Posterior vena cava (tissue), 2 donors: Measurements from ENCODE around the gene NOS3. TPM values are rescaled to one million over a fixed set of nuclear protein-coding genes. Genes with fewer than 3 reads are reported as not detected.

Experiments
- DNase-seq: peaks from one replicate; pipeline ENCODE4 v3.0.0-alpha.2; 2020; ENCODE audit warnings: low spot score
- intact Hi-C, 2 donors: fragments of 100-400 bp; cut with DNase I; formaldehyde crosslinking; loops; one replicate each; pipeline versions ENCODE4 v1.14.1 to v1.14.2; 2022 to 2023
- total RNA-seq, 2 donors: library from RNA; stranded (reverse); fragmentation: NEBNext Ultra II Directional; extraction: Animal tissue kit (Norgen Biotek cat#: 25700); gene quantifications; one replicate each; pipeline ENCODE4 v1.2.1, GENCODE V29; 2021
- donor health status: DM: yes; HTN: yes; CAD: no.
- donor health status: DM: yes; HTN: yes; CAD: no.

The NOS3 gene
- total RNA-seq, 2 donors from 2014 or later, result 27.9 to 71.8 TPM

GRCh38 chr7:150974468-150975391 is 16.1 kb upstream of the NOS3 start:
- intact Hi-C loops, result no loop called here
- peak; percentile 83 for DNase-seq

DNA sequence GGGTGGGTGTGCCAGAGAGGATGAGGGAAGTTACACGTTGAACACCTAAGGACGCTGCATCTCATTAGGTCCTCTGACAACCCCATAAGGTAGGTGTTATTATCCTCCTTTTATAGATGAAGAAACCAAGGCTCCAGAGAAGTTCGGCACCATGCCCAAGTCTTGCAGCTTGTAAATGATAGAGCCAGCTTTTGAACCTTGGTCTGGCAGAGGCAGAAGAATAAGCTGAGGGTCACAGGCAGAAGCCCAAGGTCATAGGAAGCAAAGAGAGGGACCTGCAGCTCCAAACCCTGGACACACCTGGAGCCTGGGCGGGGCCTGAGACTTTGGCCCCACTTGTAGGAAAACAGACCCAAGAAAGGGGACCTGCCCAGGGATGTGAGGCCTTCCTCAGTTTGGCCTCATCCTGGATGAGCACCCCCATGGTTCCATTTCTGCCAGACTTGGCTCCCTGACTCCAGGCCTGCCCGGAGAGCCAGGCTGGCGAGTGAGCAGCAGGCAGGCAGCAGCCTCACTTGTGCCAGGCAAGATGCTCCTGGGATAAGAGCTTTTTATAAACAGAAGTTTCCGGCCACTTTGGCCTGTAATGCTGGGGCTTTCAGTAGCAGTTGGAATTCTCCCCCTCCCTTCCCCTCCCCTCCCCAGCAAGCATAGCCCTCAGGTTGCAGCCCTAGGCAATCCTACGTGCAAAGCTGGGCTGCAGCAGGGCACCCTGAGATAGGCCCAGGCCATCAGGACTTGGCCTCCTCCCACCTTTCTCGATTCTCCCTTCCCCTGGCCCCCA is 15.1 kb upstream of the NOS3 start:
- no peak for DNase-seq
- intact Hi-C loops, result no loop called here

DNA sequence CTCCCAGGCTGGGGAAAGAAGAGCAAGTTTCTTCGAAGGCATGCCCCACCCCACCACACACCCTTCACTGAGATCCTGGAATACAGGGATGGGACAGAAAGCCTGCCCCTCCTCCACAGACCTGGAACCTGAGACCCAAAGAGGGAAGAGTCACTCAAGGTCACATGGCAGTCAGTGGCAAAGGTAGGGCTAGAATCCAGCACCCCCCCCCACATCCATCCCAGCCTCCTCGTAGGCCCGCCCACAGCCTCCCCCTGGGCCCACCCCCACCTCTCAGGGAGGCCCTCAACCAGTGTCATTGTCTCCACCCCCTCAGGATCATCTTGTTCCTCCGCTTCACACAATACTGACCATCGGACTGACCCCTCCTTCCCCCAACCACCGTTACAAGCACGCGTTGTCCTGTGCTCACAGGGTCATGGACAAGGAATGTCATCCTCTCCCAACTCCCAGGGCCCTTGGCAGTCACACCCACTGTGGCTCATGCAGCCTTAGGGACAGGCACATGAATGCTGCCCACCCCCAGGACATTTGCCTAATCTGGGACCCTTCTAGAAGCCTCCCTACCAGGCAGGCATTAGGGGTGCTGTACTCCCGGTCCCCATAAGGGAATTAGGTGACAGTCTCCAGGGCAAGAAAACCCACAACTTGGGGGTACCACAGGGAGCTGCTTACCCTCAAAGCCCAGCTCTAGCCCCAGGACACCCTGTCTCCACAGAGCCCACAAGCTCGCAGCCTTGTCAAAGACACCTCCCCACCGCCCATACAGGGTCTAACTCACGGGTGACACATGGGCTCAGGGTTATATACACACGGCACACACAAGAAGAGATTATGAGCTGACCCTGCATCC is 14.1 kb upstream of the NOS3 start:
- DNase-seq, result no peak
- intact Hi-C loops, result no loop called here

DNA sequence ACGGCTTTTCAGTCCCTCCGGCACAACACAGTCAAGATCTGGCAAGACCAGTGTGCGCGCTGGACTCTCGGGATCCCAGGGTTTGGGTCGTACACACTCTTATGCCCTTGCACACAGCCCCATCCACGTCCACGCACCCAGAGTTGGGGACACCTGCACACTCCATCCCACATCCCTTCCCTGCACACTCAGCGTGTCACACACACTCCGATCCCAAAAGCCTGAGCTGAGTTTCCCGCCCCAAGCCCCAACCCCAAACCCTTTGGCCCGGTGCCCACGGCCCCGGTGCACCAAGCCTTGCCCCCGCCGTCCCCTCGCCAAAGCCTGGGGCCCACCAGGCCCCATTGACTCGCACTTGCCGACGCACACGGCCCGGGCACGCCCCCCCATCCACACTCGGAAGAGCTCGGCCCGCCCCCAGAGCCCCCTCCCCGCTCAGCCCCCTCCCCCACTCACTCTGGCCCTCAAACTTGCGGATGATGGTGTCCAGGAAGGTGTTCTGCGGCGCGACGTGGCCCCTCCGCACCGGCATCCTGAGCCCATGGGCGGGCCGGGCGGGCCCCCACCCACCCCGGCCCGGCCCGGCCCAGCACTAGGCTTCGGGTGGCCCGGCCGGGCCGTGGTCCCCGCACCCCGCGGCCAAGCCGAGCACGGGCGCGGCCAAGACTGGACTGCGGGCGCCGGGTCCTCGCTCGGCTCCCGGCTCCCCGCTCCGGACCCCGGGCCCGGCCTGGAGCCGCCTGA is 13.3 kb upstream of the NOS3 start:
- no peak for DNase-seq
- intact Hi-C loops, result no loop called here

GRCh38 chr7:150978126-150978789 is 12.6 kb upstream of the NOS3 start, which contains the start of gene KCNH2:
Gene KCNH2, minus strand, starts transcription at chr7:150978321. Its CDS starts 408 bp downstream, at chr7:150977913.
- no peak for DNase-seq
- intact Hi-C loops, result no loop called here

GRCh38 chr7:150979713-150980390 is 11.0 kb upstream of the NOS3 start:
- intact Hi-C loops, result loop anchor here in 1 of 2 donors (10.0 kb wide), 1 partner anchor 195 kb away; no protein-coding TSS in a partner anchor
- DNase-seq, result no peak

DNA sequence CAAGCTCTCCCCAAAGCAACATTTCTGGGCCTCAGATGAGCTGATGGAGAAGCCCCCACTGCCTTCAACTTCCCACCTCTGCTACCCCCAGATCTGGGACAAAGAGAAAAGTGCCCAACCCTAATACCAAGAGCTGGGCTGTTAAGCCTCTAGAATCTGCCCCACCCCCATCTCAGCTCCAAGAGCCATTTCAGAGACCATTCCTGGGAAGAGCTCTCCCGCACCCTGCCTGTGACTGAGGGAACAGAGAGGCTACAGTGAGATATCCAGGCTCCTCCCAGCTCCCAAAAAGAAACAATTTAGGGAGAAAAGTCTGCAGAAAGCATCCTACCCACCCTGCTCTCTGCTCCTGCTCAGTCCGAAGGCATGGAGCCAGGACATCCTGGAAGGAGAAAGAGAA is 10.2 kb upstream of the NOS3 start:
- intact Hi-C loops, result loop anchor here in 1 of 2 donors (10.0 kb wide), 1 partner anchor 196 kb away; no protein-coding TSS in a partner anchor
- DNase-seq, result no peak

- no peak for DNase-seq
- intact Hi-C loops, result loop anchor here in 1 of 2 donors (10.0 kb wide), 1 partner anchor 197 kb away; no protein-coding TSS in a partner anchor
Measured at GRCh38 chr7:150981644-150982043, 9.2 kb upstream of the NOS3 start.

GRCh38 chr7:150982351-150982750 is 8.5 kb upstream of the NOS3 start:
- intact Hi-C loops, result loop anchor here in 1 of 2 donors (10.0 kb wide), 1 partner anchor 198 kb away; no protein-coding TSS in a partner anchor
- no peak for DNase-seq

- intact Hi-C loops, result loop anchor here in 1 of 2 donors (10.0 kb wide), 1 partner anchor 199 kb away; no protein-coding TSS in a partner anchor
Measured at GRCh38 chr7:150983893-150984368, 6.9 kb upstream of the NOS3 start.

DNA sequence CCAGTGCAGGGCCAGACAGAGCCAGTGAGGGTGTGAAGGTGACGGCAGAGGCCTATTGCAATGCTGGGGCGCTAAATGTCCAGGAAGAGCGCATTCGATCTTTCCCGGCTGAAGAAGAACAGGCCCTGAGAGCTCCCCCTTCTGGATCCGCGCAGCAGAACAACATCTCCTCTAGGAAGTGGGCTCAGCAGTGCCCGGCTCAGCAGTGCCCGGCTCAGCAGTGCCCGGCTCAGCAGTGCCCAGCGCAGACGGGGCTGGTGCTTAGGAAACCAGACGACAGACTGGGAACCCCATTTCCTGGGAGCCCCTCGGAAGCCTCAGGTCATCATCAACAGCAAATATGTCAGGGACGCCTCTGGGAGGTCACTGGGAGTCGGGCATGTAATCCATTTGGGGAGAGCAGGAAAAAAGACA is 4.7 kb upstream of the NOS3 start:
- no peak for DNase-seq
- intact Hi-C loops, result loop anchor here in 1 of 2 donors (2.0 to 10.0 kb wide), 2 partner anchors 85 to 201 kb away; no protein-coding TSS in a partner anchor

More at GRCh38 chr7:150983893-150984368, 6.9 kb upstream of the NOS3 start:
- DNase-seq, result no peak

DNA sequence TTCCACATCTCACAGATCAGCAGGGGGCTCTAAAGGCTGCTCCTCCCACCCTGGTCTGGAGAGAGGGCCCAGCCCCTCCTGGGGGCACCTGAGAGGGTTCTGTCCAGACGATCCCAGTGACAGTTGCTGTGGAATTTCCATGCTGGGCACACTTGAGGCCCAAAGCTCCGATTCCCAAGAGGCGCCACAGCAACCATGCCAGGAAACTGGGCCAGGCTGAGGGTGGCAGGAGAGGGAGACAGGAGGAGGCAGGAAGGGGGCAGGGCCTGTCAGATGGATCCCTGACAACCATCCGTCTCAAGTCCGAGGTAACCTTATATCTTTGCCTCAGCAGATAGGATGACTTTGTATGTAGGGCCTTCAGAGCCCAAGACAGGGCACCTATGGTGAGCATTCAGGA is 4.3 kb upstream of the NOS3 start:
- DNase-seq, result no peak
- intact Hi-C loops, result loop anchor here in 1 of 2 donors (2.0 to 10.0 kb wide), 2 partner anchors 86 to 202 kb away; no protein-coding TSS in a partner anchor

- DNase-seq, result peak; percentile 89
- intact Hi-C loops, result loop anchor here (2.0 to 10.0 kb wide), 2 partner anchors 90 to 204 kb away; no protein-coding TSS in a partner anchor
Measured at GRCh38 chr7:150988230-150989226, 2.3 kb upstream of the NOS3 start.

DNA sequence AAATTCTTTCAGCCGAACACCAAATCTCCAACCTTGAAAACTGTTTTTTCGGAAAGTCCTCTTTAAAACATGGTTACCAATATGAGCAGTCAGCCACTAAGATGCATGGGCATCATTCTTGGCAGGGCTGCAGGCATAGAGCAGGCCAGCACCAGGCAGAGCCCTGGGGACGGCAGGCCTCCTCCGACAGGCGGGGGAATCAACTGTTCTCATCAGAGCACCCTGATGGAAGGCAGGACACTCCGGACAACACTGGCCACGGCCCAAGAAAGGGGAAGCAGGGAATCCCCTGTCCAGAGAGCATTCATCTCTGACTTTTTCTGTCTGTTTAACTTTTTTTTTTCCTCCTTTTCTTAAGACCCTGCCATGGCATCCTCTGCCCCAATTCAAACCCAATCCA is 1.4 kb upstream of the NOS3 start:
- DNase-seq, result no peak
- intact Hi-C loops, result loop anchor here (2.0 to 10.0 kb wide), 2 partner anchors 91 to 205 kb away; no protein-coding TSS in a partner anchor

- no peak for DNase-seq
- intact Hi-C loops, result no loop called here
Measured at GRCh38 chr7:150992051-150992640, 1.3 kb downstream of the NOS3 start.
